Spleen (tissue), 13 donors: ENCODE measurements around the gene TBC1D24. TPM values are rescaled to one million over a fixed set of nuclear protein-coding genes. Genes with fewer than 3 reads are reported as not detected.
A peak's percentile ranks its signal among the peaks of the same experiment; 100 is the strongest.

Experiments used
- DNase-seq: peaks from one replicate; pipeline ENCODE4 v3.0.0-alpha.2; 2020
- H3K27ac ChIP-seq, 8 donors: fragments of 200-600 bp; sonication (generic) in 7 of 8; 1 replicate in 4 of 8; 2 replicates in 4 of 8; pipeline versions ENCODE4 v1.5.0 to v1.8.0; 2016 to 2021; ENCODE audit warnings: inconsistent platforms in 4 of 8, mild to moderate bottlenecking in 4 of 8, moderate library complexity in 1 of 8
- H3K27me3 ChIP-seq, 7 donors: fragments of 200-600 bp; sonication (generic) in 6 of 7; replicated peaks in 1 of 7; 1 replicate in 4 of 7; 2 replicates in 3 of 7; pipeline versions ENCODE4 v1.5.0 to v1.8.0; 2016 to 2021; ENCODE audit warnings: inconsistent platforms in 3 of 7, mild to moderate bottlenecking in 1 of 7
- H3K36me3 ChIP-seq, 6 donors: fragments of 200-600 bp; sonication (generic) in 5 of 6; 1 replicate in 4 of 6; 2 replicates in 2 of 6; pipeline versions ENCODE4 v1.5.0 to v1.8.0; 2016 to 2021; ENCODE audit warnings: inconsistent platforms in 2 of 6
- H3K4me1 ChIP-seq, 6 donors: fragments of 200-600 bp; sonication (generic) in 5 of 6; 1 replicate in 3 of 6; 2 replicates in 3 of 6; pipeline versions ENCODE4 v1.5.0 to v1.8.0; 2016 to 2021; ENCODE audit warnings: inconsistent platforms in 3 of 6
- H3K4me3 ChIP-seq, 8 donors: fragments of 200-600 bp; sonication (generic) in 7 of 8; 1 replicate in 4 of 8; 2 replicates in 4 of 8; pipeline versions ENCODE4 v1.5.0 to v1.8.0; 2016 to 2021; ENCODE audit warnings: inconsistent platforms in 4 of 8, mild to moderate bottlenecking in 4 of 8, moderate library complexity in 2 of 8
- H3K9me3 ChIP-seq, 8 donors: fragments of 200-600 bp; sonication (generic) in 7 of 8; 1 replicate in 4 of 8; 2 replicates in 4 of 8; pipeline versions ENCODE4 v1.5.0 to v1.8.0; 2016 to 2021; ENCODE audit warnings: inconsistent platforms in 4 of 8
- CTCF ChIP-seq, 11 experiments: fragments of 200-600 bp in 7 of 11; fragments of 450-650 bp in 4 of 11; sonication (generic) in 4 of 11; IDR thresholded peaks in 8 of 11; conservative IDR thresholded peaks in 3 of 11; 1 replicate in 7 of 11; 2 replicates in 4 of 11; pipeline versions ENCODE4 v1.4.0 to v1.8.0; 2016 to 2021; ENCODE audit warnings: antibody characterized with exemption in 11 of 11, inconsistent platforms in 4 of 11, mild to moderate bottlenecking in 1 of 11
- POLR2A ChIP-seq, 3 donors: fragments of 450-650 bp; IDR thresholded peaks; one replicate each; pipeline ENCODE4 v1.5.1; 2017; ENCODE audit warnings: antibody characterized with exemption in 3 of 3, mild to moderate bottlenecking in 1 of 3
- POLR2AphosphoS5 ChIP-seq, 3 donors: sonication (generic); formaldehyde crosslinking; IDR thresholded peaks; one replicate each; pipeline ENCODE4 v1.5.1; 2017; ENCODE audit warnings: antibody characterized with exemption in 3 of 3
- WGBS, 5 donors: extraction: QIAGEN DNeasy Blood & Tissue Kit in 3 of 5; methylation state at CpG; one replicate each; pipeline versions ENCODE4 v1.1.5 to v1.1.7; 2013 to 2018; 5-methylcytosine and 5-hydroxymethylcytosine counted together
- intact Hi-C: fragments of 100-400 bp; cut with DNase I; formaldehyde crosslinking; loops from one replicate; pipeline ENCODE4 v1.15.0; 2023; ENCODE audit warnings: low total_unique reads
- long read RNA-seq, 2 donors: transcript quantifications; one replicate each; lab custom pipeline, GENCODE V29; 2026
- polyA plus RNA-seq, 3 donors: library from polyadenylated mRNA; stranded (reverse); fragments of 200-250 nt; gene quantifications; one replicate each; pipeline ENCODE4 v1.2.1, GENCODE V29; 2013
- total RNA-seq, 7 donors: library from RNA; depleted of rRNA in 3 of 7; stranded (reverse); fragments of >200 nt in 3 of 7; fragmentation: NEBNext Ultra II Directional in 4 of 7; extraction: Animal tissue kit (Norgen Biotek cat#: 25700) in 4 of 7; gene quantifications; one replicate each; pipeline versions ENCODE4 v1.1.0 to v1.2.1, GENCODE V29; 2016 to 2021
- donor health status: healthy with polysubstance abuse.
- donor health status: DM: no; HTN: no; CAD: no; lungs with moderate emphysema.
- donor health status: DM: no; HTN: no; CAD: no.
- donor health status: Bipolar disorder and iron deficiency.
- donor health status: healthy.
- donor health status: DM: no; HTN: no; CAD: no.
- donor health status: DM: yes; HTN: yes; CAD: no.

TBC1D24 gene
- 10 to 100 TPM in 6 of 7 donors, 1 to 10 TPM in 1; 9.7 to 15.3 (median 12.8) TPM for total RNA-seq
- polyA plus RNA-seq, result 1 to 10 TPM; 2.2 to 5.1 (median 2.2) TPM
- long read RNA-seq, donor 1, result 0 reads
- long read RNA-seq, donor 2, full-length matches to known transcripts, result 1 of 1 reads
- long read RNA-seq, donor 2, partial matches to known transcripts, result 0 of 1 reads
- long read RNA-seq, donor 2, other reads (novel, unspliced or antisense), result 0 of 1 reads

GRCh38 chr16:2474877-2475412 lies at the start of gene TBC1D24:
Gene TBC1D24 (plus strand): TSS chr16:2475127. CDS start chr16:2496149, 21,022 bp downstream.
- no peaks in the 10 kb centered on the region for H3K9me3 ChIP-seq
- peaks cover 7 to 70% (median 48%) of the 10 kb centered on the region in 6 donors for H3K4me1 ChIP-seq
- H3K27ac ChIP-seq, result peak within 1 kb of the TSS; percentile 79 to 93 (median 86)
- peak within 1 kb of the TSS; percentile 64 to 93 (median 70) for H3K4me3 ChIP-seq
- peaks cover 0 to 45% (median 37%) of the 10 kb centered on the region in 7 donors for H3K27me3 ChIP-seq
- 0 to 3% (median 1%) methylated on average over 6 to 77 of the region's 77 CpGs for WGBS, 5 donors
- peaks cover 0 to 4% (median 0%) of the 10 kb centered on the region in 6 donors for H3K36me3 ChIP-seq
- TF ChIP-seq POLR2A (IDR thresholded peaks at IDR 0.05) (peak in 1 of 3 donors; percentile 43), POLR2AphosphoS5 (IDR thresholded peaks at IDR 0.05) (peak; percentile 85 to 90 (median 86)), CTCF (IDR thresholded peaks at IDR 0.05 in 8 of 11, conservative IDR thresholded peaks at IDR 0.05 in 3 of 11) (no peak)
- intact Hi-C loops, result no loop called here
- DNase-seq, result peak; percentile 97

GRCh38 chr16:2425825-2426430 lies 49.0 kb upstream of the TBC1D24 start:
- Histone ChIP-seq H3K27ac (no peak overlapping the region), H3K4me1 (peaks cover 7 to 34% (median 27%) of the 10 kb centered on the region in 6 donors), H3K27me3 (no peaks in the 10 kb centered on the region), H3K4me3 (no peak overlapping the region), H3K36me3 (no peaks in the 10 kb centered on the region), H3K9me3 (no peaks in the 10 kb centered on the region)
- intact Hi-C loops, result no loop called here
- no peak for DNase-seq
- WGBS, 5 donors, result 89 to 94% (median 92%) methylated on average over 12 to 13 of the region's 13 CpGs
- TF ChIP-seq POLR2A (IDR thresholded peaks at IDR 0.05), result no peak

- Histone ChIP-seq H3K4me1 (peaks cover 7 to 39% (median 27%) of the 10 kb centered on the region in 6 donors), H3K36me3 (peaks cover 0 to 9% (median under 1%) of the 10 kb centered on the region in 6 donors), H3K9me3 (no peaks in the 10 kb centered on the region), H3K4me3 (no peak overlapping the region), H3K27ac (no peak overlapping the region), H3K27me3 (no peaks in the 10 kb centered on the region)
- DNase-seq, result no peak
- intact Hi-C loops, result no loop called here
- 93 to 98% (median 95%) methylated on average over 6 of the region's 6 CpGs for WGBS, 5 donors
- no peak for TF ChIP-seq CTCF (IDR thresholded peaks at IDR 0.05 in 8 of 11, conservative IDR thresholded peaks at IDR 0.05 in 3 of 11)
- no peak for TF ChIP-seq POLR2AphosphoS5 (IDR thresholded peaks at IDR 0.05)
- TF ChIP-seq POLR2A (IDR thresholded peaks at IDR 0.05), result no peak
Measured at GRCh38 chr16:2426941-2427361, 48.0 kb upstream of the TBC1D24 start.

- intact Hi-C loops, result no loop called here
- WGBS, 5 donors, result 83 to 92% (median 87%) methylated on average over 4 of the region's 4 CpGs
- Histone ChIP-seq H3K4me3 (no peak overlapping the region), H3K27me3 (no peaks in the 10 kb centered on the region), H3K4me1 (peaks cover 7 to 39% (median 27%) of the 10 kb centered on the region in 6 donors), H3K9me3 (no peaks in the 10 kb centered on the region), H3K36me3 (peaks cover 0 to 14% (median 3%) of the 10 kb centered on the region in 6 donors), H3K27ac (no peak overlapping the region)
- TF ChIP-seq POLR2AphosphoS5 (IDR thresholded peaks at IDR 0.05) (no peak), POLR2A (IDR thresholded peaks at IDR 0.05) (no peak), CTCF (IDR thresholded peaks at IDR 0.05 in 8 of 11, conservative IDR thresholded peaks at IDR 0.05 in 3 of 11) (no peak)
- DNase-seq, result no peak
Measured at GRCh38 chr16:2427526-2427925, 47.4 kb upstream of the TBC1D24 start.
